HepG2 (cell line): ENCODE measurements around the gene STMN3. TPM values are rescaled to one million over a fixed set of nuclear protein-coding genes. Genes with fewer than 3 reads are reported as not detected.

Source experiments
- CHD2 ChIP-seq: IDR thresholded peaks from 2 replicates; pipeline ENCODE4 v1.6.1; 2011; ENCODE audit warnings: low read depth, low read length, improper control_type of control experiment
- MED1 ChIP-seq: sonication (generic); formaldehyde crosslinking; IDR thresholded peaks from 2 replicates; pipeline ENCODE4 v1.4.0; 2020; ENCODE audit warnings: missing genetic modification reagents
- MEIS1 ChIP-seq: sonication (generic); formaldehyde crosslinking; IDR thresholded peaks from 2 replicates; pipeline ENCODE4 v1.9.0; 2021; ENCODE audit warnings: mild to moderate bottlenecking, missing genetic modification reagents, moderate library complexity, borderline replicate concordance
- NCOA2 ChIP-seq: sonication (generic); formaldehyde crosslinking; IDR thresholded peaks from 2 replicates; pipeline ENCODE4 v1.8.0; 2022; ENCODE audit warnings: inconsistent platforms
- RELA ChIP-seq: sonication (generic); formaldehyde crosslinking; IDR thresholded peaks from 2 replicates; pipeline ENCODE4 v1.4.0; 2020; ENCODE audit warnings: missing genetic modification reagents
- SP1 ChIP-seq, 2 experiments: fragments of 450-650 bp in 1 of 2; sonication (generic) in 1 of 2; formaldehyde crosslinking in 1 of 2; IDR thresholded peaks; 2 replicates each; pipeline versions ENCODE4 v1.4.0 to v1.6.1; 2016 to 2020; ENCODE audit warnings: missing genetic modification reagents in 1 of 2
- SRSF9 ChIP-seq: fragments of 200-400 bp; formaldehyde crosslinking; IDR thresholded peaks from 2 replicates; pipeline ENCODE4 v1.6.1; 2018; ENCODE audit warnings: borderline replicate concordance, mild to moderate bottlenecking, low read depth, low read length; ENCODE audit not compliant: insufficient read depth, poor library complexity, severe bottlenecking
- TOE1 ChIP-seq: sonication (generic); formaldehyde crosslinking; IDR thresholded peaks from 2 replicates; pipeline ENCODE4 v1.4.0; 2020; ENCODE audit warnings: mild to moderate bottlenecking, missing genetic modification reagents
- ZBTB3 ChIP-seq: sonication (generic); formaldehyde crosslinking; IDR thresholded peaks from 2 replicates; pipeline ENCODE4 v1.4.0; 2020; ENCODE audit warnings: low read depth, mild to moderate bottlenecking, moderate library complexity, missing genetic modification reagents, borderline replicate concordance
- ZNF124 ChIP-seq: sonication (generic); formaldehyde crosslinking; IDR thresholded peaks from 2 replicates; pipeline ENCODE4 v1.4.0; 2020; ENCODE audit warnings: missing genetic modification reagents
- ZNF552 ChIP-seq: sonication (generic); formaldehyde crosslinking; IDR thresholded peaks from 2 replicates; pipeline ENCODE4 v1.9.0; 2022; ENCODE audit warnings: missing genetic modification reagents, mild to moderate bottlenecking, borderline replicate concordance
- ZNF772 ChIP-seq: sonication (generic); formaldehyde crosslinking; IDR thresholded peaks from 2 replicates; pipeline ENCODE4 v1.5.0; 2020; ENCODE audit warnings: mild to moderate bottlenecking, missing genetic modification reagents
- polyA plus RNA-seq, 8 experiments: library from polyadenylated mRNA; depleted of rRNA in 3 of 8; stranded (reverse) in 7 of 8; unstranded in 1 of 8; fragments of >200 nt; fragmentation: Illumina TruSeq in 4 of 8; extraction: Trizol in 4 of 8; gene quantifications; 2 replicates each; pipeline versions ENCODE4 v1.2.1 to v1.2.3, GENCODE V29; 2011 to 2016; ENCODE audit warnings: low read depth in 4 of 8, missing spikeins in 1 of 8, mixed read lengths in 1 of 8; ENCODE audit not compliant: insufficient read depth in 1 of 8
- total RNA-seq, 5 experiments: library from RNA; depleted of rRNA; stranded (reverse); fragments of >200 nt; fragmentation: Illumina TruSeq; extraction: Trizol; gene quantifications; 2 replicates each; pipeline ENCODE4 v1.2.3, GENCODE V29; 2016; ENCODE audit warnings: low read depth in 1 of 5
- TF ChIP-seq, protein P1 (sequence below): sonication (generic); formaldehyde crosslinking; IDR thresholded peaks from 2 replicates; pipeline ENCODE4 v1.5.1; 2020; ENCODE audit warnings: missing genetic modification reagents, mild to moderate bottlenecking, borderline replicate concordance
- TF ChIP-seq, protein P2 (sequence below): sonication (generic); formaldehyde crosslinking; IDR thresholded peaks from 2 replicates; pipeline ENCODE4 v1.8.0; 2022; ENCODE audit warnings: mild to moderate bottlenecking, missing genetic modification reagents; ENCODE audit not compliant: insufficient replicate concordance
- TF ChIP-seq, protein P3 (sequence below): sonication (generic); formaldehyde crosslinking; IDR thresholded peaks from 2 replicates; pipeline ENCODE4 v1.9.0; 2021; ENCODE audit warnings: missing genetic modification reagents, mild to moderate bottlenecking, borderline replicate concordance
- TF ChIP-seq, protein P4 (sequence below): sonication (generic); formaldehyde crosslinking; IDR thresholded peaks from 2 replicates; pipeline ENCODE4 v1.4.0; 2020; ENCODE audit warnings: missing genetic modification reagents, borderline replicate concordance

The STMN3 gene
- total and polyA plus RNA-seq, 2 of the 13 experiments (the other 11 are each of a cell fraction or from before 2014, with no cell fraction given) = 21.0 to 48.3 TPM

DNA sequence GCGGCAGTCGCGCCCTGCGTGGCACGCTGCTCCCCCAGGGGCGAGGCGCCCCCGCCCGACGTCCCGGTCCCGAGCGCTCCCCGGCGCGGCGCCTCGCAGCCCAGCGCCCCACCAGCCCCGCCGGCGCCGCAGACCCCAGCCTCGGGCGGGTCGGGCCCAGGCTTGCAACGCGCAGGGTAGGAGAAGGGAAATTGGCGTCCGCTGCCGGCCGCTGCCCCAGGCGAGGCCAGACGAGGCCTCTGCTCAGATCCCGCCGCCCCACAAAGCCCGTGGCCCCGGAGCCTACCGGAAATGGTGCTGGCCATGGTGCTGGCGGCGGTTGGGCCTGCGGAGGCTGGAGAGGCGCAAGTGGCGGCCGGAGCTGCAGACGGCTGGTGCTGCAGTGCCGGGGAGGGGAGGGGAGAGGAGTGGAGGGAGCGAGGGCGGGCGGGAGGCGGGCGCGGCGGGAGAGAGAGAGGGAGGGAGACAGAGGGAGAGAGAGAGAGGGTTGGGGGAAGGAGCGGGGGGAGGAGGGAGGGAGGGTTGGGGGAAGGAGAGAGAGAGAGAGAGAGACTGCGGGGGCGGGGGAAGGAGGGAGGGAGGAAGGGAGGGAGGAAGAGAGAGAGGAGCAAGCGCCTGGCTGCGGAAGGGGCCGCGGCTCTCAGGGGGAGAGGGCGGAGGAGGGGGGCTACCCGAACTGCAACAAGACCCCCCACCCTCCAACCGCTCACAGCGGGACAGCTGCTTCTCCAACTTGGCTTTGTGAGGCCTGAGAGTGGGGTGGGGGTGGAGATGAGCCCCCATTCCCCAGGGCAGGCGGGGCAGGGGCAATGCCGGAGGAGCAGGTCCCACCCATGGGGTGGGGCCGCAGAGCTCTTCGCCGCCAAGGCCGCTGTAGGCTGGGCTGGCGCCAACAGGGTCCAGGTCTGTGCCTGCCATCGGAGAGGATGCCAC lies at the start of gene STMN3 (continued):
- TF ChIP-seq ZNF552 (CRISPR knock-in tag) (peak; percentile 96), TOE1 (CRISPR knock-in tag) (peak; percentile 96; the same call in 1 of the 2 replicates), MEIS1 (CRISPR knock-in tag) (peak; percentile 96), SRSF9 (no peak), NCOA2 (CRISPR knock-in tag) (peak; percentile 85), RELA (CRISPR knock-in tag) (peak; percentile 97), CHD2 (no peak), ZBTB3 (CRISPR knock-in tag) (peak; percentile 93; the same call in 1 of the 2 replicates), MED1 (CRISPR knock-in tag) (peak; percentile 89), ZNF124 (CRISPR knock-in tag) (peak; percentile 99), SP1 (IDR thresholded peaks at IDR 0.05) (no peak), SP1 (CRISPR knock-in tag; IDR thresholded peaks at IDR 0.05) (peak; percentile 78), ZNF772 (CRISPR knock-in tag) (peak; percentile 99)
- TF ChIP-seq, protein P1, sequence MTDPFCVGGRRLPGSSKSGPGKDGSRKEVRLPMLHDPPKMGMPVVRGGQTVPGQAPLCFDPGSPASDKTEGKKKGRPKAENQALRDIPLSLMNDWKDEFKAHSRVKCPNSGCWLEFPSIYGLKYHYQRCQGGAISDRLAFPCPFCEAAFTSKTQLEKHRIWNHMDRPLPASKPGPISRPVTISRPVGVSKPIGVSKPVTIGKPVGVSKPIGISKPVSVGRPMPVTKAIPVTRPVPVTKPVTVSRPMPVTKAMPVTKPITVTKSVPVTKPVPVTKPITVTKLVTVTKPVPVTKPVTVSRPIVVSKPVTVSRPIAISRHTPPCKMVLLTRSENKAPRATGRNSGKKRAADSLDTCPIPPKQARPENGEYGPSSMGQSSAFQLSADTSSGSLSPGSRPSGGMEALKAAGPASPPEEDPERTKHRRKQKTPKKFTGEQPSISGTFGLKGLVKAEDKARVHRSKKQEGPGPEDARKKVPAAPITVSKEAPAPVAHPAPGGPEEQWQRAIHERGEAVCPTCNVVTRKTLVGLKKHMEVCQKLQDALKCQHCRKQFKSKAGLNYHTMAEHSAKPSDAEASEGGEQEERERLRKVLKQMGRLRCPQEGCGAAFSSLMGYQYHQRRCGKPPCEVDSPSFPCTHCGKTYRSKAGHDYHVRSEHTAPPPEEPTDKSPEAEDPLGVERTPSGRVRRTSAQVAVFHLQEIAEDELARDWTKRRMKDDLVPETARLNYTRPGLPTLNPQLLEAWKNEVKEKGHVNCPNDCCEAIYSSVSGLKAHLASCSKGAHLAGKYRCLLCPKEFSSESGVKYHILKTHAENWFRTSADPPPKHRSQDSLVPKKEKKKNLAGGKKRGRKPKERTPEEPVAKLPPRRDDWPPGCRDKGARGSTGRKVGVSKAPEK = no peak
- TF ChIP-seq, protein P2, sequence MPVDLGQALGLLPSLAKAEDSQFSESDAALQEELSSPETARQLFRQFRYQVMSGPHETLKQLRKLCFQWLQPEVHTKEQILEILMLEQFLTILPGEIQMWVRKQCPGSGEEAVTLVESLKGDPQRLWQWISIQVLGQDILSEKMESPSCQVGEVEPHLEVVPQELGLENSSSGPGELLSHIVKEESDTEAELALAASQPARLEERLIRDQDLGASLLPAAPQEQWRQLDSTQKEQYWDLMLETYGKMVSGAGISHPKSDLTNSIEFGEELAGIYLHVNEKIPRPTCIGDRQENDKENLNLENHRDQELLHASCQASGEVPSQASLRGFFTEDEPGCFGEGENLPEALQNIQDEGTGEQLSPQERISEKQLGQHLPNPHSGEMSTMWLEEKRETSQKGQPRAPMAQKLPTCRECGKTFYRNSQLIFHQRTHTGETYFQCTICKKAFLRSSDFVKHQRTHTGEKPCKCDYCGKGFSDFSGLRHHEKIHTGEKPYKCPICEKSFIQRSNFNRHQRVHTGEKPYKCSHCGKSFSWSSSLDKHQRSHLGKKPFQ (CRISPR knock-in tag) = peak; percentile 87
- TF ChIP-seq, protein P3, sequence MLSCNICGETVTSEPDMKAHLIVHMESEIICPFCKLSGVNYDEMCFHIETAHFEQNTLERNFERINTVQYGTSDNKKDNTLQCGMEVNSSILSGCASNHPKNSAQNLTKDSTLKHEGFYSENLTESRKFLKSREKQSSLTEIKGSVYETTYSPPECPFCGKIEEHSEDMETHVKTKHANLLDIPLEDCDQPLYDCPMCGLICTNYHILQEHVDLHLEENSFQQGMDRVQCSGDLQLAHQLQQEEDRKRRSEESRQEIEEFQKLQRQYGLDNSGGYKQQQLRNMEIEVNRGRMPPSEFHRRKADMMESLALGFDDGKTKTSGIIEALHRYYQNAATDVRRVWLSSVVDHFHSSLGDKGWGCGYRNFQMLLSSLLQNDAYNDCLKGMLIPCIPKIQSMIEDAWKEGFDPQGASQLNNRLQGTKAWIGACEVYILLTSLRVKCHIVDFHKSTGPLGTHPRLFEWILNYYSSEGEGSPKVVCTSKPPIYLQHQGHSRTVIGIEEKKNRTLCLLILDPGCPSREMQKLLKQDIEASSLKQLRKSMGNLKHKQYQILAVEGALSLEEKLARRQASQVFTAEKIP (CRISPR knock-in tag) = no peak
- TF ChIP-seq, protein P4, sequence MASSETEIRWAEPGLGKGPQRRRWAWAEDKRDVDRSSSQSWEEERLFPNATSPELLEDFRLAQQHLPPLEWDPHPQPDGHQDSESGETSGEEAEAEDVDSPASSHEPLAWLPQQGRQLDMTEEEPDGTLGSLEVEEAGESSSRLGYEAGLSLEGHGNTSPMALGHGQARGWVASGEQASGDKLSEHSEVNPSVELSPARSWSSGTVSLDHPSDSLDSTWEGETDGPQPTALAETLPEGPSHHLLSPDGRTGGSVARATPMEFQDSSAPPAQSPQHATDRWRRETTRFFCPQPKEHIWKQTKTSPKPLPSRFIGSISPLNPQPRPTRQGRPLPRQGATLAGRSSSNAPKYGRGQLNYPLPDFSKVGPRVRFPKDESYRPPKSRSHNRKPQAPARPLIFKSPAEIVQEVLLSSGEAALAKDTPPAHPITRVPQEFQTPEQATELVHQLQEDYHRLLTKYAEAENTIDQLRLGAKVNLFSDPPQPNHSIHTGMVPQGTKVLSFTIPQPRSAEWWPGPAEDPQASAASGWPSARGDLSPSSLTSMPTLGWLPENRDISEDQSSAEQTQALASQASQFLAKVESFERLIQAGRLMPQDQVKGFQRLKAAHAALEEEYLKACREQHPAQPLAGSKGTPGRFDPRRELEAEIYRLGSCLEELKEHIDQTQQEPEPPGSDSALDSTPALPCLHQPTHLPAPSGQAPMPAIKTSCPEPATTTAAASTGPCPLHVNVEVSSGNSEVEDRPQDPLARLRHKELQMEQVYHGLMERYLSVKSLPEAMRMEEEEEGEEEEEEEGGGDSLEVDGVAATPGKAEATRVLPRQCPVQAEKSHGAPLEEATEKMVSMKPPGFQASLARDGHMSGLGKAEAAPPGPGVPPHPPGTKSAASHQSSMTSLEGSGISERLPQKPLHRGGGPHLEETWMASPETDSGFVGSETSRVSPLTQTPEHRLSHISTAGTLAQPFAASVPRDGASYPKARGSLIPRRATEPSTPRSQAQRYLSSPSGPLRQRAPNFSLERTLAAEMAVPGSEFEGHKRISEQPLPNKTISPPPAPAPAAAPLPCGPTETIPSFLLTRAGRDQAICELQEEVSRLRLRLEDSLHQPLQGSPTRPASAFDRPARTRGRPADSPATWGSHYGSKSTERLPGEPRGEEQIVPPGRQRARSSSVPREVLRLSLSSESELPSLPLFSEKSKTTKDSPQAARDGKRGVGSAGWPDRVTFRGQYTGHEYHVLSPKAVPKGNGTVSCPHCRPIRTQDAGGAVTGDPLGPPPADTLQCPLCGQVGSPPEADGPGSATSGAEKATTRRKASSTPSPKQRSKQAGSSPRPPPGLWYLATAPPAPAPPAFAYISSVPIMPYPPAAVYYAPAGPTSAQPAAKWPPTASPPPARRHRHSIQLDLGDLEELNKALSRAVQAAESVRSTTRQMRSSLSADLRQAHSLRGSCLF = peak; percentile 95; the same call in 1 of the 2 replicates
